D721Med (cell line): Measurements from ENCODE around the gene C19orf33.

ENCODE experiments used
- DNase-seq: peaks from one replicate; pipeline ENCODE4 v3.0.0; 2011; ENCODE audit warnings: low spot score; ENCODE audit not compliant: insufficient read length
- FAIRE-seq: peaks from 2 replicates; lab custom pipeline; 2011; peaks lifted over from hg19 to GRCh38; lab: Jason Lieb, UNC
- TF ChIP-seq, protein P1 (sequence below): IDR thresholded peaks from 2 replicates; pipeline ENCODE4 v1.5.1; 2012; ENCODE audit warnings: mild to moderate bottlenecking, control low read depth; ENCODE audit not compliant: insufficient read depth; ENCODE audit errors: missing control alignments

Gene C19orf33

DNA sequence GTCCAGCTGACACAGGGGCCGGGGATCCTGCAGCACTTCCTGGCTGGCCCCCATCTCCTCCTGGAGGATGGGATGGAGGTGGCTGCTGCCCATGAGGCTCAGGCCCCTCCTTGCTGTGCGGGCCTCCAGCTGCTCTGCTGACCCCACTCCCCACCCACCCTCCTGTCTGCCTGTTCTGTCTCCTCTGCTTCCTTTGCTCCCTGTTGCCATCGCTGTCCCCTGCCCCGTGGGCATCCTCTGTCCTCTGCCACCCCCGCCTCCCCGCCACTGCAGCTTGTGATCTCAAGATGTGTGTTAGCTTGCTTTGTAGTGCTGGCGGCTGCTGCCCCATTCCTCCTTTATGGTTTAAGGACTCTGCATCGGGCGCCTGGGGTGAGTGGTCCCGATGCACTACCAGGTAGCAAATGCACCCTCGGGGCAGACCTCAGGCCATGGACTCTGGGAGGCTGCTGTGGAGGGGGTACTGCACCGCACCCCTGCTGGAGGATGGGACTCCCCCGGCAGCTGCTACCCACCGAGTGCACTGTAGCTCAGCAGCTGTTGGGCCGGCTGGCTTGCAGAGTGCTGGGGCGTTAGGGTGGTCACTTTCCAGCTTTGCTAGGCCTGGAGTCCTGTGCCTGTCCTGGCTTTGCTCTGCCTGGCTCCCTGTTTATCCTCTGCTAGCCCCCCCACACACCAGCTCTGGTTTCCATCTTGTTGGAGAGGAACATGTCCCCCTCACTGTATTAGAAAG lies 15.8 kb upstream of the C19orf33 start:
- no peak for FAIRE-seq

DNA sequence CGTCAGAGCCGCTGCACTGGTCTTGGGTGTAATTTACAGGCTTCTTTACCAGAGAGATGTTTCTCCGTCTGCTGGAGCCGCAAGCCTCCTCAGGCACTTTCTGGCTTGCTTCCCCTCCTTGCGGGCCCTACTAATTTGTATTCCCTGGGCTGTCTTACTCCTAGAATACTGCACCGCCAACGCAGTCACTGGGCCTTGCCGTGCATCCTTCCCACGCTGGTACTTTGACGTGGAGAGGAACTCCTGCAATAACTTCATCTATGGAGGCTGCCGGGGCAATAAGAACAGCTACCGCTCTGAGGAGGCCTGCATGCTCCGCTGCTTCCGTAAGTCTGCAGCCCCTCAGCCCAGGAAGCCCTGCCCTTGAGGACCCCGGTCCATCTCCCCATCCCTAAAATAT lies 14.1 kb upstream of the C19orf33 start:
- no peak for FAIRE-seq
- DNase-seq: no peak
- TF ChIP-seq, protein P1, sequence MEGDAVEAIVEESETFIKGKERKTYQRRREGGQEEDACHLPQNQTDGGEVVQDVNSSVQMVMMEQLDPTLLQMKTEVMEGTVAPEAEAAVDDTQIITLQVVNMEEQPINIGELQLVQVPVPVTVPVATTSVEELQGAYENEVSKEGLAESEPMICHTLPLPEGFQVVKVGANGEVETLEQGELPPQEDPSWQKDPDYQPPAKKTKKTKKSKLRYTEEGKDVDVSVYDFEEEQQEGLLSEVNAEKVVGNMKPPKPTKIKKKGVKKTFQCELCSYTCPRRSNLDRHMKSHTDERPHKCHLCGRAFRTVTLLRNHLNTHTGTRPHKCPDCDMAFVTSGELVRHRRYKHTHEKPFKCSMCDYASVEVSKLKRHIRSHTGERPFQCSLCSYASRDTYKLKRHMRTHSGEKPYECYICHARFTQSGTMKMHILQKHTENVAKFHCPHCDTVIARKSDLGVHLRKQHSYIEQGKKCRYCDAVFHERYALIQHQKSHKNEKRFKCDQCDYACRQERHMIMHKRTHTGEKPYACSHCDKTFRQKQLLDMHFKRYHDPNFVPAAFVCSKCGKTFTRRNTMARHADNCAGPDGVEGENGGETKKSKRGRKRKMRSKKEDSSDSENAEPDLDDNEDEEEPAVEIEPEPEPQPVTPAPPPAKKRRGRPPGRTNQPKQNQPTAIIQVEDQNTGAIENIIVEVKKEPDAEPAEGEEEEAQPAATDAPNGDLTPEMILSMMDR: no peak

More for the DNA sequence above, 15.8 kb upstream of the C19orf33 start:
- DNase-seq: no peak
- TF ChIP-seq, protein P1: no peak

DNA sequence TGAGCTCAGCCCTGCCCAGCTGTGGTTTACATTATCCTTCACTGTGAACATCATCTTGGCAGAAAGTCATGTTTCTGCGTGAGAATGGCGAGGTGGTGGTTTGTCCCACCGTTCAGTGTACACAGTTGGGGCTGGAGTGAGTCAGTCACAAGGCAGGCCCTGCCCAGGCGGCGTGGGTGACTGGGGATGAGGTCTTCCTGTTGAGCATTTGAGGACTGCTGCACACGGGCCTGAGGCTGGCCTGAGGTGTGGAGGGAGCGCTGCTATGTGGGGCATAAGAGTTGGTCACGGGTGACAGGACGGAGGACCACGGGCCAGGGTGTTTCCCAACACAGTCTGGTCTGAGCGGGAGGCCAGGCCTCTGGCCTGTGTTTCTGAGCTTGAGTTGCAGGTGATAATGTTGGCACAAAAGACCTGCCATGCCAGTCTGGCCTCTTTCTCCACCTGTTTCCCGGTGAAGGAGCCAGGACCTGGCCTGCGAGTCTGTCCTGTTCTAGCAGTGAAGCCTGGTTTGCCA lies 13.4 kb upstream of the C19orf33 start:
- TF ChIP-seq, protein P1: no peak
- DNase-seq (no peak), FAIRE-seq (no peak)

DNA sequence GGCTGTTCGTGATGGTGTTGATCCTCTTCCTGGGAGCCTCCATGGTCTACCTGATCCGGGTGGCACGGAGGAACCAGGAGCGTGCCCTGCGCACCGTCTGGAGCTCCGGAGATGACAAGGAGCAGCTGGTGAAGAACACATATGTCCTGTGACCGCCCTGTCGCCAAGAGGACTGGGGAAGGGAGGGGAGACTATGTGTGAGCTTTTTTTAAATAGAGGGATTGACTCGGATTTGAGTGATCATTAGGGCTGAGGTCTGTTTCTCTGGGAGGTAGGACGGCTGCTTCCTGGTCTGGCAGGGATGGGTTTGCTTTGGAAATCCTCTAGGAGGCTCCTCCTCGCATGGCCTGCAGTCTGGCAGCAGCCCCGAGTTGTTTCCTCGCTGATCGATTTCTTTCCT lies 12.2 kb upstream of the C19orf33 start:
- TF ChIP-seq, protein P1: no peak
- FAIRE-seq (no peak), DNase-seq (no peak)

DNA sequence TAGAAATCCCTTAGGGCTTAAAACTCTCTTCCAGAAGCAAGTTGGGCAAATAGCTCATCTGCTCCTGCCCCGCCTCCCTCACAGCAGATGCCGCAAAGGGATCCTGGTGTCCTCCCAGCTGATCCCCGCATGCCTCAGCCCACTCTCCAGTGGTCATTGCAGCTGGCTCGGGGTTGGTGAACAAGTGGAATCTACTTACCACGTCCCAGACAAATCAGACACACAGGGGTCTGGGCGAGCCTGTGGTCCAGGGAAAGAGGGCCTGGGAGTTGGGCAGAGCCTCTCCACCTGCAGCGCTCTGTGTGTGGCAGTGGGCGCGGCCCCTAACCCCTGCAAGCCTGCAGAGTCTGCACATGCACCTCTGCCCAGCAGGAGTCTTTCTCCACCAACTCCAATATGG lies 10.8 kb upstream of the C19orf33 start:
- FAIRE-seq (no peak), DNase-seq (no peak)
- TF ChIP-seq, protein P1: no peak

DNA sequence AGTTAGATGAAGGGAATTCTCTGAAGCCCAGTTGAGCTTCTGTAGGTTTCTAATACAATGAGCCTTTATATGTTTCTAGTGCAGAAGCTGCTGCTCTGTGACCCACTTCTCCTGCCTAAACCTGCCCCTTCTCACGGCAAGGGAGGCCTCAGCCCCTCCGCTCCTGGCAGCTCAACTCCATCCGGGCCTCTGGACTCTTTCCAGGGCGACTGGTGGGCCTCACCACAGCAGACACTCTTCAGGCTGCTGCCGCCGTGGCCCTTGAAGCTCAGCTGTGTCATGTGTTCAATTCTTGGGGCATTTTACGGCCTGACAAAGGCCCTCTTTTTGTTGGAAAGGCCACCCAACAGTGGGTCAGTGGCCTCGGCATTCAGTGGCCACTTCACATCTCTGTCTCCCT lies 10.0 kb upstream of the C19orf33 start:
- DNase-seq: no peak
- TF ChIP-seq, protein P1: no peak
- FAIRE-seq: no peak
